NOMO-1 (cell line): ENCODE measurements around the gene FBXL15.

ENCODE experiments used
- DNase-seq, 2 experiments: peaks; one replicate each; lab custom pipeline; 2025; ENCODE audit not compliant: unreplicated experiment in 2 of 2; lab: John Stamatoyannopoulos, UW

The FBXL15 gene

DNA sequence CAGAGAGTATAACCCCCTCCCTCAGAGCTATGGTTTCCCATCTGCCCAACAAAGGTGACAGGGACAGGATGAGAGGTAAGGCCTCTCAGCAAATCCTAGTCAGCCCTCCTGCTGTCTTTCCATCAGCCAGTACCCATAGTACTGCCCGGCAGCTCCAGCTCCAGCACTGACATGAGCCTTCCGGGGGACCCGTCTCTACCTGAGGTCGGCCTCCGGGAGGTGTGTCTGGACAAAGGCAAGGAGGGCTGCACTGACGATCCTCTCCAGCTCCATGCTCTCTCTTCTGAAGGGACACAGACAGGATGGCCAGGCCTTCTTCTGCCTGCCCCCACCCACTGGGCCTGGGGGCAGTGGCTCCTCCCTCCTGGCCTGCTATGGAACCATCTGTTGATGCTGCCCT lies 4.3 kb downstream of the FBXL15 start:
- DNase-seq, result no peak

DNA sequence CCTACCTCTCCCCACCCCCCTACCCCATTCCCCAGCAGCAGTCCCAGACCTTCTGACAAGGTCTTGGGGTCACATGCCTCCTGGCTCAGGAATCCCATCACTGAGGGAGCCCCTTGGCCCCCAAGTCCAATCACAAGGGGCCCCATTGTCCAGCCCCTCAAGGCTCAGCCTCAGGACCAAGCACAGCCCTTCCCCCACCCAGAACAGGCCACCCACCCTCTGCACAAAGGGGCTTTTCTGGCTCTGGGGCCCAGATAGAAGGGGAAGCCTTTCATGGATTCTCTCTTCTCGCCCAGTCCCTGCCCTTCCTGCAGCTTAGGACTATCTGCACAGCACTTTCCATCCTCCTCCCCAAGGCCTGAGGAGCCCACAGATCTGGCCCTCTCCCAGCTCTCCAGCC lies 4.8 kb downstream of the FBXL15 start:
- DNase-seq, result no peak

GRCh38 chr10:102426803-102427287 lies 6.2 kb downstream of the FBXL15 start:
- DNase-seq, result no peak

- DNase-seq, result no peak
Observed at GRCh38 chr10:102429468-102429867, 8.8 kb downstream of the FBXL15 start.

DNA sequence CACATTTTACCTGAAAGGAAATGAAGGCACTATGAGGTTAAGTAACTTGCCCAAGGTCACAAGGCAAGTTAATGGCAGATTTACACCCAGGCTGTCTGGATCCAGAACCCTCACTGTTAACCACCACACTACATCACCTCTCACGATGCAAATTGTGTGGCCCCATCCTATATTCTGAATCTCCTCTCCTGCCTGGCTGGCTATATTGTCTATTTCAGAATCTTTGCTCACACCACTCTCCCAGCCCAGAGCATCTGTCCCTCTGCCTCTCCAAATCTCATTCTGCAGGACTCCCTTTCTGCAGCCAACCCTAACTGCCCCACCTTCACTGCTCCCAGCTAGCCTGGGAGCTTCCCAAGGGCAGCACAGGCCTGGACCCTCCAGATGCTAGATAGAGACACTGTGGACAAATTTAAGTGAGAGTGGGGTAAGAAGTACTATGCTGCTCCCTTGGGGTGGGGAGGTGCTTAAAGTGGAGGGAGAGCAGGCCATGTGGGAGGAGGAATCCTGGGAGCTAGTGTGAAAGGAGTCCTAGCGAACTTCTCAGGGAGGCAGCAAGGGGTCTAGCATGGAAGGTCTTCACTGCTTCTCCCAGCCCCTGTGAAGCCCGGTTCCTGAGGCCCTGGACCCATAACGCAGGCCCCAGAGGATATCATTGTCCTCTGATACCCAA lies 11.0 kb downstream of the FBXL15 start:
- DNase-seq, result peak in 1 of 2 experiments; percentile 24

GRCh38 chr10:102432162-102432950 lies 11.7 kb downstream of the FBXL15 start, which contains the start of gene CUEDC2:
CUEDC2 (minus strand) TSS chr10:102432574; CDS start chr10:102425188, 7,386 bp downstream.
- DNase-seq, result peak; percentile 97 to 98

DNA sequence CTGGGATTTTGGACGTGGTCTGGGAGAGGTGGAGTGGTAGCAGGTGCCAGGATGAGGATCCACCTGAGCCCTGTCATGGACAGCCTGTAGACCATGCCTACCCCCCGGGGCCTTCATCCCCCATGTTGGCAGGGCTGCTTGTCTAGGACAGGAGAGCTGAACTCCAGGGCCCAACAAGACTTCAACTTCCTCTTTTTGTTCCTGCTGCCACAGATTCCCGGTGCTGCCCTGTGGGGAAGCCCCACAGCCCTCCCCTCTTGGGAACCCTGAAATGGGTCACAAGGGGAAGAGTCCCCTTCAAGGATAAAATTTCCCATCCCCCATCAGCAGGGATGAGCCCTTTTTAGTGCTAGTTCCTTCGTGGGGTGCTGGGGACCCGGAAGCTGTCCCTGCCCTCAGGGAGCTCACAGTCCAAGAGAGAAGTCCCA lies 13.0 kb downstream of the FBXL15 start:
- peak in 1 of 2 experiments; percentile 32 for DNase-seq

GRCh38 chr10:102434394-102435132 lies 13.9 kb downstream of the FBXL15 start:
- no peak for DNase-seq

- DNase-seq, result no peak
Observed at GRCh38 chr10:102435133-102435497, 14.5 kb downstream of the FBXL15 start.

- DNase-seq, result no peak
Observed at GRCh38 chr10:102435529-102436233, 15.0 kb downstream of the FBXL15 start.

- DNase-seq, result no peak
Observed at GRCh38 chr10:102436312-102436711, 15.7 kb downstream of the FBXL15 start.

DNA sequence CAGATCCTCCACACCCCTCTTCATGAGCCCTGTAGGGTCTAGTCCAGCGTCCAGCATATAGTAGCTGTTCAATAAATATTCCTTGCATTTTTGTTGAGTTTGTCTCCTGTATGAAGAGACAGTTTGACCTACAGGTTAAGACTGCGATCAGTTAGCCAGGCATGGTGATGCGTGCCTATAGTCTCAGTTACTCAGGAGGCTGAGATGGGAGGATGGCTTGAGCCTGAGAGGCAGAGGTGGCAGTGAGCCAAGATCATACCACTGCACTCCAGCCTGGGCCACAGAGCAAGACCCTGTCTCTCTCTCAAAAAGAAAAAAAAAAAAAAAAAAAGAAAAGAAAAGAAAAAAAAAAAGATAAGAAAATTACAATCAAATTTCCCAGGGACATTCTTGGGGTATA lies 16.9 kb downstream of the FBXL15 start:
- no peak for DNase-seq

- no peak for DNase-seq
Observed at GRCh38 chr10:102438374-102438773, 17.7 kb downstream of the FBXL15 start.

- no peak for DNase-seq
Observed at GRCh38 chr10:102444851-102445250, 24.2 kb downstream of the FBXL15 start.

GRCh38 chr10:102449321-102450123 lies 28.9 kb downstream of the FBXL15 start:
- peak; percentile 46 to 53 for DNase-seq

- peak; percentile 58 to 60 for DNase-seq
Observed at GRCh38 chr10:102450124-102450373, 29.4 kb downstream of the FBXL15 start.

- peak; percentile 86 for DNase-seq
Observed at GRCh38 chr10:102450374-102451104, 29.9 kb downstream of the FBXL15 start.

GRCh38 chr10:102451105-102451969 lies 30.7 kb downstream of the FBXL15 start, which contains the start of gene C10orf95:
C10orf95 (minus strand) TSS chr10:102451543; CDS start chr10:102451093, 450 bp downstream.
- no peak for DNase-seq
